Common myeloid progenitor, CD34-positive (primary cell): ENCODE results near the gene ADK.
A peak's percentile ranks its signal among the peaks of the same experiment; 100 is the strongest.

Source experiments
- CTCF ChIA-PET: fragments of 350-600 bp; sonication (Branson Sonifier 250); formaldehyde crosslinking; loops from one replicate; lab custom pipeline; 2021; ENCODE audit warnings: antibody characterized with exemption; lab: Charles Lee
- POLR2A ChIA-PET: fragments of 350-600 bp; sonication (Branson Sonifier 250); formaldehyde crosslinking; loops from one replicate; lab custom pipeline; 2021; ENCODE audit warnings: antibody characterized with exemption; lab: Charles Lee
- DNase-seq, 3 donors: peaks; one replicate each; pipeline versions ENCODE4 v3.0.0 to v3.0.0-alpha.2; 2013
- H3K27ac ChIP-seq, 2 experiments: 1 replicate in 1 of 2; 2 replicates in 1 of 2; pipeline ENCODE4 v1.7.0; 2013; ENCODE audit warnings: inconsistent platforms in 2 of 2, low read length in 2 of 2, mild to moderate bottlenecking in 2 of 2, low read depth in 1 of 2, moderate library complexity in 1 of 2; ENCODE audit not compliant: severe bottlenecking in 2 of 2, insufficient read depth in 1 of 2, poor library complexity in 1 of 2
- H3K27me3 ChIP-seq, 5 experiments: replicated peaks in 2 of 5; 1 replicate in 3 of 5; 2 replicates in 2 of 5; pipeline versions ENCODE4 v1.6.1 to v1.7.0; 2013; ENCODE audit warnings: low read length in 4 of 5, mild to moderate bottlenecking in 2 of 5, moderate library complexity in 2 of 5, inconsistent platforms in 1 of 5; ENCODE audit not compliant: insufficient read depth in 5 of 5, control insufficient read depth in 4 of 5
- H3K36me3 ChIP-seq, 4 experiments: 1 replicate in 2 of 4; 2 replicates in 2 of 4; pipeline versions ENCODE4 v1.6.1 to v1.7.0; 2013; ENCODE audit warnings: low read length in 3 of 4, control low read depth in 1 of 4, mild to moderate bottlenecking in 1 of 4; ENCODE audit not compliant: control insufficient read depth in 4 of 4, insufficient read depth in 4 of 4
- H3K4me1 ChIP-seq, 4 experiments: 1 replicate in 3 of 4; 2 replicates in 1 of 4; pipeline versions ENCODE4 v1.6.1 to v1.7.1; 2013; ENCODE audit warnings: low read length in 3 of 4, mild to moderate bottlenecking in 3 of 4, control low read depth in 1 of 4, inconsistent platforms in 1 of 4, moderate library complexity in 1 of 4; ENCODE audit not compliant: control insufficient read depth in 4 of 4, insufficient read depth in 4 of 4; ENCODE audit errors: control extremely low read depth in 1 of 4
- H3K4me3 ChIP-seq, 7 experiments: 1 replicate in 4 of 7; 2 replicates in 3 of 7; pipeline versions ENCODE4 v1.5.1 to v1.7.0; 2013; ENCODE audit warnings: mild to moderate bottlenecking in 7 of 7, low read length in 6 of 7, moderate library complexity in 6 of 7, inconsistent platforms in 2 of 7, low read depth in 2 of 7, control low read depth in 1 of 7; ENCODE audit not compliant: insufficient read depth in 4 of 7, control insufficient read depth in 1 of 7; ENCODE audit errors: extremely low read depth in 1 of 7
- H3K9me3 ChIP-seq, 5 experiments: 1 replicate in 4 of 5; 2 replicates in 1 of 5; pipeline versions ENCODE4 v1.6.1 to v1.7.1; 2013; ENCODE audit warnings: low read length in 4 of 5, mild to moderate bottlenecking in 2 of 5, inconsistent platforms in 1 of 5, low read depth in 1 of 5, moderate library complexity in 1 of 5; ENCODE audit not compliant: control insufficient read depth in 4 of 5, insufficient read depth in 2 of 5; ENCODE audit errors: control extremely low read depth in 1 of 5
- WGBS: methylation state at CpG from one replicate; pipeline ENCODE4 v1.1.5; 2013; ENCODE audit not compliant: insufficient coverage; 5-methylcytosine and 5-hydroxymethylcytosine counted together

ADK gene

DNA sequence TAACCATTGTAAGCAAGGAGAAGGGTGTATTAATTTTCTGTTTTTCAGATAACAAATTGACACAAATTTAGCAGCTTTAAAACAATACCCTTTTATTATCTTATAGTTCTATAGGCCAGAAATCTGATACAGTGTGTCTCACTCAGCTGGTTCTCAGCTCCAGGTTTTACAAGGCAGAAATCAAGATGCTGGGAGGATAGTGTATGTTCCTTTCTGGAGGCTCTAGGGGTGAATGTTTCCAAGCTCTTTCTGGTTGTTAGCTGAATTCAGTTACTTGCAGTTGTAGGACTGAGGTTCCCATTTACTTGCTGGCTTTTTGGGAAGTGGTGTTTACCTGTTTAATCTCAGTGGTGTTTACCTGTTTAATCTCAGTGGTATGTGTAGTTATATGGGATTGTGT is 125.4 kb downstream of the ADK start:
- CTCF ChIA-PET, result interaction anchor here (1.1 to 1.6 kb wide), 4 partner anchors 10 to 712 kb away, joined by 3 to 4 read pairs (median 4); no protein-coding TSS in a partner anchor
- POLR2A ChIA-PET, result interaction anchor here (0.7 kb wide), 1 partner anchor 728 kb away, joined by 3 read pairs; no protein-coding TSS in a partner anchor

DNA sequence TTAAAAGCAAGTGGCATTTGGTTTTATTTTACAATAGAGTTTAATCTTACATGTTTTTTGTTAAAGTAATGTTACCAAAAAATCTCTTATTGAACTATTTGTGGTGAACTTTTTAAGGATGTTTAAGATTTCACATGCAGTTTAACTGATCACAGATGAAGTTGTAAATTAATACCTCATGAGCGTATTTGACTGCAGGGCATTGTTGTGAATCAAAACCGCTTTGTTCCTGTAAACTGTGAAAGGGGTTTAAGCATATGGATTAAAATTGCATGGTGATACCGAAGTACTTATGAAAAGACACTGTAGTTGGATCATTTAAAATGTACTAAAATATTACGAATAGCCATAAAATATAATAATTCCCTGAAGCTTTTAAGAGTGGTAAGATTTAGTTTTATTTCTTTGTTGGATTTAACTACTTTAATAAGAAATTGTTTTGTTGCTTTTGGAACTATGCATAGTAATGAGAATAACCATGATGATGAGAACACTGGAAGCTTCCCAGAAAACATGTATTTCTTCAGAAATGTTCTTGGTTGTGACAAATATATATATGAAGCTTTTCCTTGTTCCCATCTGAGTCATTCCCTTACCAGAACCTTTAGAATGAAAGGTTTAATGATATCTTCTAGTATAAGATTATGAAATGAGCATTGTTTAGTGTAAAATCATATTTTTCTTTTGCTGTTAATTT is 131.3 kb downstream of the ADK start:
- Histone ChIP-seq H3K27me3 (no peaks in the 10 kb centered on the region), H3K9me3 (peaks cover 0 to 28% (median 3%) of the 10 kb centered on the region in 5 experiments), H3K27ac (no peak overlapping the region), H3K4me3 (no peak overlapping the region), H3K4me1 (no peaks in the 10 kb centered on the region), H3K36me3 (peaks cover 0 to 11% (median 0%) of the 10 kb centered on the region in 4 experiments)
- DNase-seq, result no peak
- ChIA-PET CTCF (interaction anchor here (0.6 to 1.3 kb wide), 3 partner anchors 8 to 12 kb away, joined by 3 read pairs; no protein-coding TSS in a partner anchor), POLR2A (no interaction called here)
- no CpG with 5 or more reads among the region's 4 CpGs for WGBS

More for the DNA sequence above, 125.4 kb downstream of the ADK start:
- no peak overlapping the region for H3K4me3 ChIP-seq
- H3K4me1 ChIP-seq, result peaks cover 0 to 7% (median 2%) of the 10 kb centered on the region in 4 experiments
- no peaks in the 10 kb centered on the region for H3K27me3 ChIP-seq
- no peak overlapping the region for H3K27ac ChIP-seq
- peaks cover 0 to 2% (median 0%) of the 10 kb centered on the region in 4 experiments for H3K36me3 ChIP-seq
- no peaks in the 10 kb centered on the region for H3K9me3 ChIP-seq
- no peak for DNase-seq

DNA sequence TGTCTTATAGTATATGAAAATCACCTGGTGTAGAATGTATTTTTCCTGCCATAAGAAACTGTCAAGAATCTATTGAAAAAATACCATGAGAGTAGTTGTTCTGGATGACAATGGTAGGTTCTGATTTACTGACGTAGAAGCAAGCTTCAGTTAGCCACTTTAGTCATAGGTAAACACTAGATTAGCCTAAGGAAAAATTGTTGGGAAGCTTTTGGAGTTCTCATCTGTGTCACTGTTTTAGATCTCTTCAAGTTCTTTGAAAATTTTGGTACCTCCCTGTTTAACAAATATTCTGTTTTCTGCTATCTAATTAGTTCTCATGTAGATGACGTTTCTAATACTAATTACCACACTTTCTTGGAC is 131.8 kb downstream of the ADK start:
- Histone ChIP-seq H3K4me1 (no peaks in the 10 kb centered on the region), H3K27me3 (no peaks in the 10 kb centered on the region), H3K9me3 (peaks cover 0 to 28% (median 3%) of the 10 kb centered on the region in 5 experiments), H3K36me3 (peaks cover 0 to 11% (median 0%) of the 10 kb centered on the region in 4 experiments), H3K4me3 (no peak overlapping the region), H3K27ac (no peak overlapping the region)
- no peak for DNase-seq
- ChIA-PET POLR2A (no interaction called here), CTCF (interaction anchor here (1.1 kb wide), 1 partner anchor 8 kb away, joined by 3 read pairs; no protein-coding TSS in a partner anchor)
- WGBS, result 92% methylated on average over 2 of the region's 2 CpGs

DNA sequence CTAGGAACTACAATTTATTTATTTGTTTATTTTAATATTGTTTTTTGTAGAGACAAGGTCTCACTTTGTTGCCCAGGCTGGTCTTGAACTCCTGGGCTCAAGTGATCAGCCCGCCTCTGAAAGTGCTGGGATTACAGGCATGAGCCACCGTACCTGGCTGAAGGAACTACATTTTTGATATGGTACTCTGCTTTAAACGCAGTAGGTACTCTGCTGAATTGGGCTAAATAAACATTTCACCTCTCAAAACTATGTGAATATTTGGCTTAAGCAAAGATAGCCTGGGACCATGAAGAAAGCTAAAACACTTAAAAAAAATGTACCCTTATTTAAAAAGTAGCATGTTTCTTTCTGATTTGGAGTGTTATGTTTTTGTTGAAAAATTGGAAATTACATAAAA is 138.2 kb downstream of the ADK start:
- peaks cover 2 to 16% (median 9%) of the 10 kb centered on the region in 4 experiments for H3K4me1 ChIP-seq
- POLR2A ChIA-PET, result no interaction called here
- H3K4me3 ChIP-seq, result no peak overlapping the region
- H3K36me3 ChIP-seq, result peaks cover 0 to 9% (median 0%) of the 10 kb centered on the region in 4 experiments
- CTCF ChIA-PET, result interaction anchor here (0.6 kb wide), 1 partner anchor 100 kb away, joined by 3 read pairs; no protein-coding TSS in a partner anchor
- peak overlapping the region in 1 of 2 experiments; percentile 78 for H3K27ac ChIP-seq
- DNase-seq, result no peak
- H3K27me3 ChIP-seq, result no peaks in the 10 kb centered on the region
- peaks cover 0 to 23% (median 3%) of the 10 kb centered on the region in 5 experiments for H3K9me3 ChIP-seq
- 100% methylated on average over 2 of the region's 3 CpGs for WGBS

GRCh38 chr10:74289951-74290350 is 138.9 kb downstream of the ADK start:
- ChIA-PET POLR2A (no interaction called here), CTCF (no interaction called here)
- no peaks in the 10 kb centered on the region for H3K27me3 ChIP-seq
- peak in 1 of 3 donors; percentile 65 for DNase-seq
- peaks cover 0 to 15% (median 0%) of the 10 kb centered on the region in 5 experiments for H3K9me3 ChIP-seq
- no CpG with 5 or more reads among the region's 4 CpGs for WGBS
- peaks cover 0 to 6% (median 0%) of the 10 kb centered on the region in 4 experiments for H3K36me3 ChIP-seq
- peaks cover 2 to 16% (median 9%) of the 10 kb centered on the region in 4 experiments for H3K4me1 ChIP-seq
- peak overlapping the region in 3 of 7 experiments; percentile 17 to 53 (median 45) for H3K4me3 ChIP-seq
- H3K27ac ChIP-seq, result peak overlapping the region in 1 of 2 experiments; percentile 78

DNA sequence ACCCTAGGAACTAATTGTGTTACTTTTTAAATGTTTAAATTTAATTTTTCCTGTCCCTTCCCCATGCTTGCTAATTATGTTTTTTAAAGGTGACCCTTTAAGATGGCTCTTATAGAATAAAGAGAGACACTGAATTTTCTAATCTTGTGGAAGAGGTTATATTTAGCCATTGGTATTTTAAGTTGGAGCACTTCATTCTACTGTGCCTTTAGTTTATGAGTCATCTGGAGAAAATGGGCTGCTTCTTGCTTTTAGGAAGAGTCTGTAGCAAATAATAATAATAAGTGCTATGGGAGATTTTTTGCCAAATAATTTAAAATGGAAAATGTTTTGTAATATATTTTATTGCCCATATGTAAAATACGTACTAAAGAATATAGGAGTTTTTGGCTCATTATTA is 139.7 kb downstream of the ADK start:
- H3K9me3 ChIP-seq, result peaks cover 0 to 8% (median 0%) of the 10 kb centered on the region in 5 experiments
- H3K27me3 ChIP-seq, result no peaks in the 10 kb centered on the region
- no peak overlapping the region for H3K27ac ChIP-seq
- peaks cover 0 to 3% (median 0%) of the 10 kb centered on the region in 4 experiments for H3K36me3 ChIP-seq
- no CpG with 5 or more reads among the region's 1 CpG for WGBS
- DNase-seq, result no peak
- no peak overlapping the region for H3K4me3 ChIP-seq
- H3K4me1 ChIP-seq, result peaks cover 2 to 16% (median 9%) of the 10 kb centered on the region in 4 experiments
- CTCF ChIA-PET, result no interaction called here
- POLR2A ChIA-PET, result no interaction called here
